GM19468 (cell line): ENCODE data around the gene ASCC1.

Experiments
- ATAC-seq: cut with Tn5 transposase; IDR thresholded peaks from one replicate; pipeline ENCODE4 v1.9.1; 2021; ENCODE audit warnings: mild to moderate bottlenecking, moderate library complexity, moderate number of reproducible peaks; ENCODE audit not compliant: unreplicated experiment; ENCODE audit errors: extremely low read depth

The ASCC1 gene

DNA sequence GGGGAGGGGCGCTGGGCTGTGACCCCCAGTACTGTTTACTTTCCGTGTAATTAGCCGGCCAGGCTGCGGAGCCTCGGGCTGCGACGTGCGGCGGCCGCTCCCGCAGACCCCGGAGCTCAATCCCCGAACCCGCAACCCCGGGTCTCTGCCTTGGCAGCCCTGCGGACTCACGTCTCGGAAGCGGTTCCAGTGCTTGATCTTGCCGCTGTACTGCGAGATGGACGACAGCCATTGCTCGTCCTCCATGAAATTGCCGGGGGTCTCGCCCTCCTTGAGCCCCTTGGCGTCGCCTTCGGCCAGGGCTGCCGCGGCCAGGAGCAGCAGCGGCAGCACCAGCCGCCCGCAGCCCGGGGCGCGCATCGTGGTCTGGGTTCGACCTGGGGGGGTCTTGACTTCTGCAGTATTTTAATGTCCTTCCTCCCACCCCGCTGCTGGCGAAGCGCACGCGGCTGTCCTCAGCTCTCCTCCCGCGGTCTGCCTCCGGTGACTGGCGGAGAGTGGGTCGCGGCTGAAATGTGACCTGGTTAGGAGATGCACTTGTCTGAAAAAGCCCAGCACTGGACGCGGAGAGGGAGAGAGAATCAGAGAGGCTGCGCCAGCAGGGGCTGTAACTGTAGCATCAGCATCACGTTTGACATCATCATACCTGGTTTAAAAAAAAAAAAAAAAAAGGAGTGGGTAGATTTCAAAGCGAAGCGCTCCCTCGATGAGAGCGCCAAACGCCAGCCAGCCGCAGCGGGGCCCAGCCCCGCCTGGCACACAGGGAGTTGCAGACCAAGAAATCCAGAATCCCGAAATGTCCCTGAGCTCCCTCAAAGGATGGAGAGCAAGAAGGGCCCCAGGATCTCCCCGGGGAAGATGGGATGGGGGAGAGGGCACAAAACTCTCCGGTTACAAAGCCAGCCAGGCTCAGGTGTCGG, 127.8 kb downstream of the ASCC1 start, which contains the start of gene SPOCK2:
Gene SPOCK2, minus strand, starts transcription at position 583 of the 920 bp plus-strand sequence. Its CDS starts 223 bp downstream, at position 360.
- ATAC-seq, result no peak

DNA sequence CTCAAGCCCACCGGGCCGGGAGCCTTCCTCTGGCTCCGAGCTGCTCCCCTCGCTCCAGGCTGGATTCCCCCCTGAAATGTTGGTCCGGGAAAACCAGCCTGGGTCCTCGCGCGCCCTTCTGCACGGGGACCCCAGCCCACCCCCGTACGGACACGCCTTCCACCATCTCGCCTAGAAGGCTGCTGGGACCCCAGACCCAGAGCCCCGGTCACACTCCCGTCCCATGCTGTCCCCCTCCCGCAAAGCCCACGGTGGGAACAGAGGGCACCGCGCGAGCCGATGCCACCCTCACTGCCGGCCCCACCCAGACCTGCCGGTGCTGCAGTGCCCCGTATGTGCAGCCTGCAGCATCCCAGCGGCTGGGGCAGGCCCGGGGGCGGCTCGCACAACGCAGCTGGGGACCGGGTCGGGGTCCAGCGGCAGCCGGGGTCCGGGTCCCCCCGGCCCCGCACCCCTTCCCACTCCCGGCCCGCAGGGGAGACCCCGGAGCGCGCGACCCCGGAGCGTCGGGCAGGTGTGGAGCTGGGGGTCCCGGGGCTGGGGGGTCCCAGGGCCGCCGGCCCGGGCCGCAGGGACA, 128.6 kb downstream of the ASCC1 start:
- no peak for ATAC-seq

DNA sequence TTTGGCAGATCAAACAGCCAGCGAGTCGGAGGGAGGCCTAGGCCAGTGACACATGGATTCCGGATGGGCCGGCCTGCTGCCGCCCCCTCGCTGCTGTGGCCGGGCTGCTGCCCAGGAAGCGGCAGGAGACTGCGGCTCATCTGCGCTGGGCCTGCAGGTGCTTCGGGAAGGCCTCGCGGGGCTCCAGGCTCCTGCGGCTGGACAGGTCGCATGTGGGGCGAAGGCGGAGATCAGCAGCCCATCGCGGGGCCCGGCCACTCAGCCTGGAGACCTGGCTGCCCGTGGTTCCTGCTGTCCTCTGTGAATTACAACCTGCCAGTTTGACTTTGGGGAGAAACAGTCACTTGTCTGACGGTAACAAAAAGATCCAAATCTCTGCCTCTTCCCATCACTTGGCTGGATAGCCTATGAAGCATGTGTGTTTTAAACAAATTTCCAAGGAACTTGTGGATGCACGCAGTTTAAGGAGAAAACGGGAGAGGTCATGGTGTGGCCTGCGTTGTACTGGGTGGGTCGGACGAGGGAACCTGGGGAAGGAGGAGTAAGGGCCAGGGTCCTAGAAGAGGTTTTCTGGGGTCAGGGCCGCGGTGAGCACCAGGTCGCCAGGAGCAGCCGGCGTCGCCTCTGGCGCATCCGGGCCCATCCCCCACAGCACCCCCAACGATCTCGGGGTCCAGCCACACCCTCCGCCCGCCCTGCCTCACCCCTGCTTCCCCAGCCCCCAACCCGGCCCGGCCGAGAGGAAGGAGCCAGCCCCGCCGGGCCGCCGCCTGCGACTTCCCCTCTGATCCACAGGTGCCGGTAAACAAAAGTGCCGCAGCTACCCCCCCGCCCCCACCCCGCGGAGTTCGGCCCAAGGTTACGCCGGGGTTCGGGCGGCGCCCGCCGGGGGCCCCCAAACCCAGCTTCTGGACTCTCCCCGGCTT, 129.3 kb downstream of the ASCC1 start:
- no peak for ATAC-seq

DNA sequence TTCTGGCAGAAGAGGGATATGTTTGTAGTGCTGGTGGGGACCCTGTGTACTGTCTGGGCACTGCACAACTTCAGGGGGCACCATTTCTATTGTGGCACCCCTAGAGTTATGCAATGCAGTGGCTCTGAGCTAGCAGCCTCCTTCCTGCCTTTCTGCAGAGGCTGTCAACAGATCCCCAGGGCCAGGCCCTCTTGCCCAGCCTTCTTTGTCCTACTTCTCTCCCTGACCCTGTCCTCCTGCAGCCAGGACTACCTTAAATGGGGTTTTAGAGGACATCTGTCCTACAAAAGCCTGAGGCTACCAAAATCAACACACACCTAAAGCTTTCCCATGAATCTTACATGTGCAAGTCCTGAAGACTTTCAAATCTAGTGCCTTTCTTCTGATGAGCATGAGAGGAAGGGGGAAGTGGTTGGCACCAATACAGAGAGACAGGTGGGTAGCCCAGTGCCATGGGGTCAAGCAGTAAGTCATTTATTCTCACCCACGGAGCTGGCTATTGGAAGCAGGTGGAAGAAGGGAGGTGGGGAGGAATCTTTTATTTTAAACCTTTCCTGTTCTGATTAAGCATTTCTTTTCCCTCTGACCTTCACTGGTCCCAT, 130.1 kb downstream of the ASCC1 start:
- ATAC-seq, result no peak

DNA sequence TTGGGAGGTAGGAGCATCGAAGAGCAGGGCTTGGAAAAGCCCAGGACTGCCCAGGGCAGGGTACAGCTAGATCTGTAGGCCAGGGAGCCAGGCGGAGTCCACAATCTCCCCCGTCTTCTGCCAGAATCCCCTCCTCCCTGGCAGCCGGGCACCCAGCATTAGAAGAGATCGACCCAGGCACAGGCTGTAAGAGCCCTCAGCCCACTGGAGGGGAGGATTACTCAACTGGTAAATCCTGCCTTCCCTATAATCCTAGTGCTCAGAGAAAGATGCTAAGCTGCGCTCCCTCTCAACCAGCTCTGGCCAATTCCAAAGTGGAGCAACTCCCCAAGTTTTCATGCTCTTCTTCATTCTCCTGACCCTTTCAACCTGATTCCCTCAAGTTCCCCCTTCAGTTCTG, 130.9 kb downstream of the ASCC1 start:
- no peak for ATAC-seq

DNA sequence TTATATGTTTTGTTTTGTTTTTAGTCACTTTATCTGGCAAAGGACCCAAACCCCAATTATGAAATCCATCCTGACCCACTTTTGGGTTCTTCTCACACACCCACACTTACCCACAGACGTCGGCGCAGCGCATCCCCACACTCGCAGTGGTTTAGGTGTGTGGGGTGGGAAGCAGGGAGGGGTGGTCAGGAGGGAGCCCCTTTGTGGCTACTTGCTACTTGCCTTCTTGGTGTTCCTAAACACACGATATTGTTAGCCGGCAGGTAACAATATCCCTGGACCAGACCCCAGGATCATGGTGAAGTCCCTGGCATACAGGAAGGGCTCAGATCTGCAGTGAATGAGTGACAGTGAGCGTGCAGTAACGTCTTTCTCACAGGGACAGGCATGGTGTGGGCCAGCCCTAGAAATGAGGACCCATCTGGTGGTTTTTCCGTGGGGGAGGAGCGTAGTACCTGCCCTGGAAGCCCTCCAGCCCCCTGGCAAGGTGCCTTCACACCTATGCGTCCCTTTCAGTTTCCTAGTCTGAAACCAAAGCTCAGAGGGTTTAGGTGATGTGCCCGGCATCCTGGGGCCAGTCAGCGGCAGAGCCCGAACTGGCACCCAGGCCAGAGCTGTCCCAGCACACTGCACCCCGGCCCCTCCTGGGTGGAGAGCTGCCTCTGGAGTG, 132.2 kb downstream of the ASCC1 start:
- ATAC-seq, result no peak

DNA sequence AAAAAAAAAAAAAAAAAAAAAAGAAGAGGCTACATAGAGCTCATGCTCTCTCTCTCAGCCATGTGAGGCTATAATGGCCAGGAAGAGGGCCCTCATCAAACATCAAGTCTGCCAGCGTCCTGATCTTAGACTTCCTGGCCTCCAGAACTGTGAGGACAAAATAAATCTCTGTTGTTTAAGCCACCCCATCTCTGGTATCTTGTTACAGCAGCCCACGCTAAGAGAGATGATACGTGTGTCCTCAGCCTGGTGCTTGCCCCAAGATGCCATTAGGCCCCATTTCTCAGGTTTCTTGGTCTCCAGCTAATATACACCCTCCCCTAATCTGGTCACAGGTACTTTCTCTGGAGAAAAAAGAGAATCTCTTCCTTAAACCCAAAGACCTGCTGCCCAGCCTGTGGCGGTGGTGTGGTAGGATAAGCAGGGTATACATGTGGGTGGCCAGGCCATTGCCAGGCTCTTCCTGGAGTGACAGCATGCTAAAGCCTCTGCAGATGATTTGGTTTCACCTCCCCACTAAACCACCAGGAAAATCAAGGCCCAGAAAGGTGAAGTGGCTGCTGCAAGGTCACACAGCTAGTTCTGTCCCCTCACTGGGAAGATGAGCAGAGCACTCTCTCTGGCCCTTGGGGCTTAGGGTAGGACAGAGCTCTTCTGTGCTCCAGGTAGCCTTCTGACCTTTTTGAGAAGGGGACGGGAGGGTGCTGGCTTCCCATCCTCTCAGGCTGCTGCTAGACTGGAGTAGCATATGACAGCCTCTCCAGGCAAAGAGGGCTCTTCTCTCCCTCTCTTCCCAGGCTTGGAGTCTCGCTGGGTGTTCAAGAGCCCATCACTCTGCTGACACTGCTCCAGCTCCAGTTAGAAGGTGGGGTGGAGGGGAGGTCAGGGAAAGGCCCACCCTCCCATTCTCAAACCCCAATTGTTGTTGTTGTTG, 133.0 kb downstream of the ASCC1 start:
- ATAC-seq, result no peak

DNA sequence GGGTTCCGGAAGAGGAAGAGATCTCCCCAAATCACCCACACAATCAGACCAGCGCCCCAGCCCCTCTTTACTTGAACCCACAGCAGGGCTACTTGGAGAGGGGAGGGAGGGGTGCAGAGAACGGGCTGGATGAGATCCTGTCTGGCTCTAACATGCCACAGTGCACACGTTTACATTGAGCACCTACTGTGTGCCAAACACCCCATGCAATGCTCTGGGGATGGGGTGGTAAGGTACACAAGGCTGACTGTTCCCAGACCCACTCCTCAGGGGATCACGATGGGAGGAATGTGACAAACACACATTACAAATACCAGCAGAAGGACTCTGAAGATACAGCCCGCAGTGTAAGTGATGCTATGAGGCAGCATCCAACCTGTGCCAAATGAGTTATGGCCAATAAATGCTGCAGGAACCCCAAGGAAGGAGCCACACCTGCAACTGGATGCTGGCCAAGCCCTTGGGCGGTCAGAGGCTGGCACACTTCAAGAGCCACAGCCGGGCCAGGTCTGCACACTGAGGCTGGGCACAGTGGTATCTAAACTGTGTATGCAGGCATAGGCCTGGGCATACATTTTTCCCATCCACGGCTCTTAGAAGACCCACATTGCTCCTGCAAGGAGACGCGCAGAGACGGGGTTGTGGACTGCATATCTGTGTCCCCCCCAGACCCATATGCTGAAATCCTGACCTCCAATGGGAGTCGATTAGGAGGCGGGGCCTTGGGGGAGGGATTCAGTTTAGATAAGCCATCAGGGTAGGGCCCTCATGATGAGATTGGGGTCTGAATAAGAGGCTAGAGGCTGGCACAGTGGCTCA, 134.1 kb downstream of the ASCC1 start:
- no peak for ATAC-seq

DNA sequence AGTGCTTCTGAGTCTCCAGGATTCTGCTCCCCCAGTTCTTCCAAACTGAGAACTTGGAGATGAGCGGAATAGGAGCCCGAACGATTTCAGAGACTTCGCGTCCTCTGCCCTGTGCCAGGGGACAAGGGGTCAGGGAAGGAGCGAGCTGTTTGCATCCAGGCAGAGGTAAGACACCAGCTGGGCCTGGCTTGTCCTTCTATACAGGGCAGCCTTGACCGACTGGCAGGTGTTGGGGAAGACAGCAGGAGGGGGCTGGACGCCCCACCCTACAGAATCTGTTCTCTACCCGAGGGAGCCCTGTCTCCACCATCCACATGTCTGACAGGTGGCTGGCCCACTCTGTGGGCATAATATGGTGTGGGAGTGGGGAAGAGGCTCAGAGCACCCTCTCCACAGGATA, 134.9 kb downstream of the ASCC1 start:
- no peak for ATAC-seq

DNA sequence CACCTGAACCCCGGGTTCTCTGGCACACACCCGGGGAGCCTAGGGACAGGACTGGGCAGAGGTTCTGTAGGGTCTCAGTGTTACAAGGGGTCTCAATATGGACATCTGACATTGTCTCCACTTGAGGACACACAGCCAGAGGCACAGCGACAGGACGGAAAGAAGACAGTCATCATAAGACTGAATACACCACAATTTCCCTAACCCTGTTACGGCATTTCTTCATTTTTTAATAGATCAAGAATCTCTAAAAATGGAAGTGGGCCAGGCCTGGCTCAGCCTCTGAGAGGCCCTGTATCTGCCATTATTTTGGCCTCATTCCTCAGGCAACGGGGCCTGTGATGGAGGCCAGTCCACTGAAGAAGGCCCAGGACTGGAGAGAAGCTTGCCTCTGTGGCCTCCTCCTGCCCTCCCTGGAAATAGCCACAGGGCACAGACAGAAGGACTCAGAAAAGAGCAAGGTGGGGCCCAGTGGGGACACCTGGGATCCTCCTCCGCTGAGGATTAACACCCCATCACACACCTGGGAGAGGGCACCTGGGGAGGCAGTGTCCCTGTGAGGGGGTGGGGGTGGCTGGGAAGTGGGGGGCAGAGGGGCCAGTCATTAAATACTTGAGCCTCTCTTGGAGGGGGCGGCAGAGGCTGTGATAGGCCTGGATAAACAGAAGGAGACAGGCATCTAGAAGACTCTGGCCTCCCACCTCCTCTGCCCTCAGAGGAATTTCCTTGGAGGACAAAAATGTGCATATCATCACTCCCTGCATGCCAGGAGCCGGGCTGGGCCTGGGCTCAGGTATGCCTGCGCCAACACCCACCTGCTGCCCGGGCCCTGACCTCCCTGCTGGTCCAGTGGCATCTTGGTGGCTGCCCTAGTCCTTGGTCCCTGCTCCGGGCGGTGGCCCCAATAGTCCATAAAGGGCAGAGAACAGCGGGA, 135.8 kb downstream of the ASCC1 start:
- ATAC-seq, result no peak

DNA sequence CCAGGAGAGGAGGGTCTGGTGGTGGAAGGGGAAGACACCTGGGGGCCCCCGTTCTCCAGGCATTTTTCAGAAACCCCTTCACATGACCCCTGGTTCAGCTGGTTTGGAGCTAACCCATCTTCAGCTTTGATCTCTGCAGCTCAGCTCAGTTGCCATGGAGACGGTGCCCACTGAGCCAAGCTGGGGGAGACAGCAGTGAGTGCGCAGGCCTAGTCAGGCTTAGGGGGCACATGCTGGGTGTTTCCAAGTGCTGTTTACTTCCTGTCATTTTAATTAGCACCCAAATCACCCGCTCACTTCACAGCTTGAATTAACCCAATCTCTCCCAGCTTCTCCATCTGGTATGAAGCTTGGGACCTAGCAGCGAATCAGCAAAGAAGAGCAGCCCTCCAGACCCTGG, 136.7 kb downstream of the ASCC1 start:
- no peak for ATAC-seq

DNA sequence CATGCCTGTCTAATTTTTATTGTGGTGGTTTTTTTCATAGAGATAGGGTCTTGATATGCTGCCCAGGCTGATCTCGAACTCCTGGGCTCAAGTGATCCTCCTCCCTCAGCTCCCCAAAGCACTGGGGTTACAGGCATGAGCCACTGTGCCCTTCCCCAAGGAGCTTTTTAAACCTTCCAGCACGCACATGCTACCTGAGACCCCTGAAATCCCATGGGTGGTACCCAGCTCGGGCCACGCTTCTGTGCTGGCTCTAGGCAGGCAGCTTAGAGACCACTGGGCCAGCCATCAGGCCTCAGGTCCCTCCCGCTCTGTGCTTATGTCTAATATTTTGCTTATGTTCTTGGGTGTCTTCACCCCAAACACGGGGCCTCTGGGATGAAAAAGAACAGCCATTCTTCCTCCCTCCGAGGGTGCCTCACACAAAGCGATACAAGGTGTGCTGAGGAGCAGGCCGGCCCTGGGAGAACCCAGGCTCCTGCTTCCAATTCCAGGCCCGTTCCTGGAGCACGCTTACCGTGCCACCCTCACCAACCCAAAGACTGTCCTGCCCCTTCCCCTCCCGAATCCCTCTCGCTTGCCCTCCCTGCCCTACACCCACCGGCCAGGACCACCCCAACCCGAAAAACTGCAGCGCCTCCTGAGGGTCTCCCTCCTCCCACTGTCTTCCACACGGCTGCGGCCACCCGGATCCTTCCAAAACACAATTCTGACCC, 138.6 kb downstream of the ASCC1 start:
- ATAC-seq, result no peak

DNA sequence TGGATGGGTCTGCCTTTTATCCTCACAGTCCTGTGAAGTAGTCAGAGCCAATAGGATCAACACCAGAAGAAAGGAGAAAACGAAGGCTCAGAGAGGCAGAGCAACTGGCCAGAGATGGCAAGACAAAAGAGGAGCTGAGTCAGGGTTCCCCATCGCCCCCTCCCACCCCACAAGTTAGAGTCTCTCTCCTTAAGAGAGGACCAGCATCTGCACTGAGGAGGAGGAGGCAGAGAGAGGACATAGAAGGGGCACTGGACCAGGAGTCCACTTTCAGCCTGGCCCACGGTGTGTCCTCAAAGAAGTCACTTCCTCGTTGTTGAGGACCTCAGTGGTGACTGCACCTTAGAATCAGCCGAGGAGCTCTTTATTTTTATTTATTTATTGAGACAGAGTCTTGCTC, 139.3 kb downstream of the ASCC1 start:
- ATAC-seq, result no peak

DNA sequence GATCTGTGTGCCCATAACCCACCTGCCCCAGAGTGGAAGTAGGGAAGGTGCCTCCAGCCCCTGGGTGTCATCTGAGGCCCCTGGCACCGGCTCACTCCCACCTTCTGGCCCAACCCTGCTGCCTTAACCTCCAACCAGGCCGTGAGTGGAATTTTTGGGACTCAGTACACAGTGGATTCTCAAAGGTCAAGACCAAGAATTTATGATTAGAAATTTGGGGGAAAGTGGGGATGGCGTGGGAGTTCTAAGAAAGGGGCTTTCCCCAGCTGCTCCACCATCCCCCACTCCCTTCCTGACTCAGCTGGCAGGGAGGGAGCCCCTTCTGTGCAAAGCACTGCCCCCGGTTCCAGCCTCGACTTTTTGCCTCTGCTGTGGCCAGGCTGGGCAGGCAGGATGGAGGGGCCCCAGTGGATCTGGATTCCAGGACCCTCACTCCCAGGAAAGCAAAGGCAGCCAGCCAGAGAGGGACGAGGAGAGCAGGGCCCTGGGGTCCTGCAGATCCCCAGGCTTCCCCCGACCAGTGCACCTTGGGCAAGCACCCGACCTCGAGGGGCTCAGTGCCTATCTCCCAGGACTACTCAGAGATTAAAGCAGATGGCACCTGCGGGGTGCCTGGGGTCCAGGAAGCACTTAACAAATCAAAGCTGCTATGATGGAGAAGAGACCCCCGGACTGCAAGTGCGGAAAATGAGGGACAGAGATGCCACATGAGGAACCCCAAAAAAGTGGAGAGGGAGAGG, 140.5 kb downstream of the ASCC1 start:
- no peak for ATAC-seq

DNA sequence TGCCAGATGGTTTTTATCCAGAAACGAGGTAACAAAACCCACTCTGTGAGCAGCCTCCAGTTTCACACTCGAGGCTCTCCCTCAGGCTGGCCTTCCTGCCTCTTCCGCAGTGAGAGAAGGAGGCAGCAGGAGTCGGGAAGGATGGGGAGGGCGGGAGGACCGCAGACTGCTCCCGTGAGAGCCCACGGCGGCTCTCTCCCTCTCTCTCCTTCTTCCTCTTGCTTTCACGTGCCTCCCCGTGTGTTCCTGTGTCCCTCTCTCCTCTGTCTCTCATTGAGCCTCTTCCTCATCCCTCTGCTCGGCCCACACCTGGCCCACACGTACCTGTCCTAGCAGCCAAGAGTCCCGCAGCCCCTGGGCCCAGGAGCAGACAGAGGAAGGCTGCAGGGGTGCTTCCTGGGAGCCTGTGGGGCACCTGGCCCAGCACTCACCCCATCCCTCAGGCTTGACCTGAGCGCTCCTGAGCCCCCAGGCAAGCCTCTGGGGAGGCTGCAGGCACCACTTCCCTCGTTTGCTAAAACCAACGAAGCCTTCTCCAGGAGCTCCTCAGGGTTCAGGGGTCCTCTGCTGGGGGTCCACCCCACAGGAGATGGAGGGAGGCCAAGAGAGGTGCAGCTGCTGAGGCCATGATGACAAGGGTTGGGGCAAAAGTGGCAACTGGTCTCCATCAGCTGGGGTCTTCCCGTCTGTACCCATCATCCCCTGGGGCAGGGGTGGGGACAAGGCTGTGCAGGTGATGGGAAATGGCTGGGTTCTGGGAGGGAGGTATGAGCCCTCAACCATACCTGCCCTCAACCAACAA, 141.3 kb downstream of the ASCC1 start:
- ATAC-seq, result no peak
